Measurements from ENCODE around the gene PHYHD1. TPM values are rescaled to one million over a fixed set of nuclear protein-coding genes. Genes with fewer than 3 reads are reported as not detected.

The PHYHD1 gene
- total RNA-seq, 1 experiment from 2014 or later = 18.0 TPM

DNA sequence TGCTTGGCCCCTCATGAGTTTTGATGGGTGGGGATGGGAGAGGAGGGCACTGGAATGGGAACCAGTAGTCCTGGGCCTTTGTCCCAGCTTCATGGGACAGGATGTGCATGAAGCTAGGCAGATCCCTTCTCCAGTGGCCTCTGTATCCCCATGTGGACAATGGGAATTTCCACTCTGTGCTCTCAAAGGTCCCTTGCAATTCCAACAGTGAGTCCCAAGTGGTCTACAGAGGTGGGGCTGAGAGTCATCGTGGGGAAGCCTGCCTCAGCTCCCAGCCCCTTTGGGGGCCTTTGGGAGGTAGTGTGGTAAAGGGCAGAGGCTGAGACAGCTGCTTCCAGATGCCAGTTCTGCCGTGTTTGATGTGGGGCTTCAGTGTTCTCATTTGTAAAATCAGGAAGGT is 1.9 kb upstream of the PHYHD1 start:
- Mint-ChIP-seq H3K9me3 (no peaks in the 10 kb centered on the region), H3K27me3 (ENCODE audit: low read depth) (no peaks in the 10 kb centered on the region), H3K4me1 (peaks cover 16 to 17% of the 10 kb centered on the region in 2 experiments), H3K4me3 (no peak overlapping the region; a peak in 1 of 5 replicates), H3K36me3 (ENCODE audit: insufficient read depth in 1 of 3, low read depth in 3 of 3) (peaks cover 18 to 36% (median 30%) of the 10 kb centered on the region in 3 experiments; a peak in 6 of 7 replicates), H3K27ac (peak overlapping the region in 2 of 3 experiments; percentile 81 to 88; a peak in 5 of 7 replicates)
- no peak overlapping the region for H4K91ac ChIP-seq (ENCODE audit: insufficient read length, low read depth, low read length)
- H3K4ac ChIP-seq (ENCODE audit: low read depth, low read length) = no peak overlapping the region
- H3K79me1 ChIP-seq (ENCODE audit: insufficient read depth, low read depth, low read length, poor library complexity, severe bottlenecking) = no peaks in the 10 kb centered on the region
- H2AK5ac ChIP-seq (ENCODE audit: insufficient read length, low read length) = no peak overlapping the region
- no CpG with 5 or more reads among the region's 2 CpGs for WGBS (ENCODE audit: extremely low coverage, insufficient read length, low lambda C conversion rate)
- no peak overlapping the region for H2BK12ac ChIP-seq (ENCODE audit: insufficient read length, low read depth, low read length)
- no peak for DNase-seq
- no peak overlapping the region for H2BK20ac ChIP-seq (ENCODE audit: low read depth, low read length, poor library complexity, severe bottlenecking)
- H3K18ac ChIP-seq (ENCODE audit: insufficient read length, low read depth, low read length) = no peak overlapping the region
- no peak overlapping the region for H3T11ph ChIP-seq (ENCODE audit: low read length)
- H4K8ac ChIP-seq (replicated peaks; ENCODE audit: insufficient read length, low read depth, low read length) = no peak overlapping the region
- no peaks in the 10 kb centered on the region; the same call in 1 of the 2 replicates for H3K4me1 ChIP-seq (ENCODE audit: insufficient read depth, low read length)
- TF ChIP-seq, protein P1, sequence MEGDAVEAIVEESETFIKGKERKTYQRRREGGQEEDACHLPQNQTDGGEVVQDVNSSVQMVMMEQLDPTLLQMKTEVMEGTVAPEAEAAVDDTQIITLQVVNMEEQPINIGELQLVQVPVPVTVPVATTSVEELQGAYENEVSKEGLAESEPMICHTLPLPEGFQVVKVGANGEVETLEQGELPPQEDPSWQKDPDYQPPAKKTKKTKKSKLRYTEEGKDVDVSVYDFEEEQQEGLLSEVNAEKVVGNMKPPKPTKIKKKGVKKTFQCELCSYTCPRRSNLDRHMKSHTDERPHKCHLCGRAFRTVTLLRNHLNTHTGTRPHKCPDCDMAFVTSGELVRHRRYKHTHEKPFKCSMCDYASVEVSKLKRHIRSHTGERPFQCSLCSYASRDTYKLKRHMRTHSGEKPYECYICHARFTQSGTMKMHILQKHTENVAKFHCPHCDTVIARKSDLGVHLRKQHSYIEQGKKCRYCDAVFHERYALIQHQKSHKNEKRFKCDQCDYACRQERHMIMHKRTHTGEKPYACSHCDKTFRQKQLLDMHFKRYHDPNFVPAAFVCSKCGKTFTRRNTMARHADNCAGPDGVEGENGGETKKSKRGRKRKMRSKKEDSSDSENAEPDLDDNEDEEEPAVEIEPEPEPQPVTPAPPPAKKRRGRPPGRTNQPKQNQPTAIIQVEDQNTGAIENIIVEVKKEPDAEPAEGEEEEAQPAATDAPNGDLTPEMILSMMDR (conservative IDR thresholded peaks at IDR 0.05) = no peak
- peaks cover 3% of the 10 kb centered on the region for H4K20me1 ChIP-seq (ENCODE audit: control insufficient read depth, insufficient read depth, insufficient read length)
- no peak overlapping the region for H2BK5ac ChIP-seq (ENCODE audit: insufficient read length, low read length)
- H3K79me2 ChIP-seq (ENCODE audit: insufficient read depth, low read length) = no peaks in the 10 kb centered on the region
- H3K23me2 ChIP-seq (ENCODE audit: insufficient read length, low read depth, low read length, poor library complexity, severe bottlenecking) = no peaks in the 10 kb centered on the region
- no peak overlapping the region for H3K9ac ChIP-seq (ENCODE audit: extremely low read depth, insufficient read length, low read length)
- no peak overlapping the region for H3K14ac ChIP-seq (ENCODE audit: insufficient read depth, low read length)
- no peaks in the 10 kb centered on the region for H3K9me3 ChIP-seq (ENCODE audit: control insufficient read depth, low read depth, low read length)
- H3K4me2 ChIP-seq (ENCODE audit: insufficient read depth, insufficient read length, low read length) = no peak overlapping the region
- no peak overlapping the region for H4K5ac ChIP-seq (ENCODE audit: insufficient read length, low read depth, low read length)
- H3K56ac ChIP-seq (ENCODE audit: insufficient read length, low read depth, low read length) = no peak overlapping the region
- no peak overlapping the region for H2BK120ac ChIP-seq (ENCODE audit: low read depth, low read length, poor library complexity, severe bottlenecking)
- H3K23ac ChIP-seq (ENCODE audit: insufficient read length, low read depth, low read length) = no peak overlapping the region
- H2BK15ac ChIP-seq (ENCODE audit: low read depth, low read length) = no peak overlapping the region
- no peaks in the 10 kb centered on the region for H3K27me3 ChIP-seq (ENCODE audit: insufficient read depth, low read length)
- H3K27ac ChIP-seq (ENCODE audit: insufficient read length, low read depth, low read length) = no peak overlapping the region
- H2AFZ ChIP-seq (ENCODE audit: low read length) = no peak overlapping the region
